HG02885 (cell line): ENCODE measurements around the gene NCOA3.

Experiments
- ATAC-seq: cut with Tn5 transposase; IDR thresholded peaks from one replicate; pipeline ENCODE4 v1.9.1; 2021; ENCODE audit warnings: mild to moderate bottlenecking; ENCODE audit not compliant: unreplicated experiment, poor library complexity

Gene NCOA3

GRCh38 chr20:47688385-47689381 is 187.0 kb downstream of the NCOA3 start:
- ATAC-seq, result no peak

DNA sequence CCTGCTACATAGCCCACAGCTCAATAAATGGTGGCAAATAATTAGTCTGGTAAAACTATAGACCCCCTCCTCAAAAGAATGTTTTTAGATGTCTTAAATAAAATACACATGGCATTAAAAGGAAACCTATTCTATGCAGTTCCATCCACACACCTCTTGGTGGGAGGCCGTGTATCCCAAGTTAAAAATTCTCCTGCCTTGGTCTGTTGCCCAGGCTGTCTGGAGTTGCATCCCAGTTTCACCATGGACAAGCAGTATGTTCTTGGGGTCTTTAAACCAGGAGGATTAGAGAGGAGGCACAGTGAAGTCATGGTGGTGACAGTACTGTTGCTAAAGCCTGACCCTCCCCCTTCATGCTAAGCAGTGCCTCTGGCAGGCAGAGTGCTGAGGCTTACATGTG is 188.0 kb downstream of the NCOA3 start:
- no peak for ATAC-seq

- ATAC-seq, result no peak
Measured at GRCh38 chr20:47691625-47692024, 189.9 kb downstream of the NCOA3 start.

GRCh38 chr20:47694021-47694818 is 192.5 kb downstream of the NCOA3 start:
- no peak for ATAC-seq

- no peak for ATAC-seq
Measured at GRCh38 chr20:47696856-47697255, 195.2 kb downstream of the NCOA3 start.

DNA sequence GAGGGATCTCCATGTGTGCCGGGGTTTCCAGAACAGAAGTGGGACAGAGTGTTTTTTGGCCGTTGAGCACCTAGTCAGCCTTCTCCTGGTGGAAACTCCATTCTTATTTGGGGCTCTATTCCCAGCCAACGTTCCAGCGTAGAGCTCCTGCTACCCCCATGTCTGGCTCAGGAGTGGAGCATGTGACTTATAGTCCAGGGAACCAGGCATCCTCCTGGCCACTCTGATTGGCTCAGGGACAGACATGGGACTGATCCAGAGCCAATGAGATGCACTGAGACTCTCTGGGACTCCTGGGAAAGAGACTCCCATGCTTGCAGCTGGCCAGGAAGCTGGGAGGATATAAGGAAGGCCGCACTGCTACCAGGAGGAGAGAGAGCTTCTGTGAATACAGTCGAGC is 196.5 kb downstream of the NCOA3 start:
- no peak for ATAC-seq

- ATAC-seq, result no peak
Measured at GRCh38 chr20:47699818-47700217, 198.1 kb downstream of the NCOA3 start.

DNA sequence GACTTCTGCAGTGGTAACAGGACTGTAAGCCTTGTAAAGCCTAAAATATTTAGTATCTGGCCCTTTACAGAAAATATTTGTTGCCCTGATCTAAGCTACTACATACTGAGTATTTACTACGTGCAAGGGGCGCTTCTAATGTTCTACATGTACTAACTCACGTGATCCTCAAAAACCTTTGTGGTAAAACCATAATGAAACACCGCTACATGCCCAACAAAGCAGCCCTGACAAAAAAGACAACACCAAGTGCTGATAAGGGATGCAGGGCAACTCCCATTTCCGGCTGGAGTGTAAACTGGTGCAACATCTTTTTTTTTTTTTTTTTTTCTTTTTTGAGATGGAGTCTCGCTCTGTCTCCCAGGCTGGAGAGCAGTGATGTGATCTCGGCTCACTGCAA is 198.6 kb downstream of the NCOA3 start:
- no peak for ATAC-seq

DNA sequence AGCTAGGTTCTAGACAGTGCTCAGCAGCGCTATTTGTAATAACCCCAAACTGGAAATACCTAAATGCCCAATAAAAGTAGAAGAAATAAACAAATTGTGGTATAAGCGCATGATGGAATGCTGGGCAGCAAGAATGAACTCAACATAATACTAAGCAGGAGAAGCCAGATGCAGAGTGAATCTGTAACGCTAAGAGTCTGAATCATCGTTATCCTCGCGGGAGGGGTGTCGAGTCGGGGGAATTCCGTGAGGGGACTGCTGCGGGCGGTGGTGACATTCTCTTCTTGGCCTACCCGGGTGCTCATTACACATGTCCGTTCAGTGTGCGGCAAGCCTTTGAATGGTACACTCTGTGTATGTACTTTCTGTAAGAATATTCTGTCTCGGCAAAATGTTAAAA is 199.9 kb downstream of the NCOA3 start:
- ATAC-seq, result no peak

GRCh38 chr20:47703748-47704147 is 202.1 kb downstream of the NCOA3 start:
- ATAC-seq, result no peak

GRCh38 chr20:47704746-47705496 is 203.2 kb downstream of the NCOA3 start:
- ATAC-seq, result no peak

- ATAC-seq, result no peak
Measured at GRCh38 chr20:47705497-47705856, 203.8 kb downstream of the NCOA3 start.

GRCh38 chr20:47706345-47706744 is 204.7 kb downstream of the NCOA3 start:
- no peak for ATAC-seq
